GM19467 (cell line): ENCODE measurements around the gene ATP5ME.

ENCODE experiments used
- ATAC-seq: cut with Tn5 transposase; IDR thresholded peaks from one replicate; pipeline ENCODE4 v1.9.1; 2021; ENCODE audit warnings: mild to moderate bottlenecking, moderate library complexity; ENCODE audit not compliant: unreplicated experiment

The ATP5ME gene

GRCh38 chr4:684623-685327 is 10.7 kb upstream of the ATP5ME start:
- ATAC-seq, result no peak

- no peak for ATAC-seq
These were observed 10.0 kb upstream of the ATP5ME start for GRCh38 chr4:683982-684622.

DNA sequence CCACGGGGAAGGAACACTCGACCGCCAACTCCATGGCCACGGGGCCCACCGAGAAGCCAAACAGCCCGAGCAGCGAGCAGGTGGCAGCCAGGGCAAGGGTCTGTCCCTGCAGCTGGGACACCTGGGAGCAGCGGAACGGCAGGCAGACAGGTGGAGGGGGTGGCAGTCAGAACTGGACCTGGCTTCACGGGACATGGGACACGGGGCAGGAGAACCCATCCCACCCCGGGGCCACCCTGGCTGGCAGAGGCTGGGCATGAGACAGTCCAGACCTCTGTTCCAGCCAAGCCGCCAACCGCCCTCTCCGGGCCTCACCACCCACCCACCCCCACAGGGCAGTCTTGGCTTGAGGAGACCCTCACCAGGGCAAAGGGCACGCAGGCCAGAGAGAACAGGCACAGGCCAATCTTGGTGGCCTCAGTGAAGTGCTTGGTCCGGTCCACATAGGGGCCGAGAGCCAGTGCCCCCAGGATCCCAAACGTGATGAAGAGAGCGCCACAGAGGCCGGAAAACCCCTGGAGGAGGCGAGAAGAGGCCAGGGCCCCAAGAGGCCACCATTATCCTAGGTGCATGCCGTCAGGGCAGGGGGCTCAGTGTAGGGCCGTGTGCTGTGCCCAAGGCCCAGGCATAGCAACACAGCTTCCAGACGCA is 9.3 kb upstream of the ATP5ME start:
- ATAC-seq, result no peak

DNA sequence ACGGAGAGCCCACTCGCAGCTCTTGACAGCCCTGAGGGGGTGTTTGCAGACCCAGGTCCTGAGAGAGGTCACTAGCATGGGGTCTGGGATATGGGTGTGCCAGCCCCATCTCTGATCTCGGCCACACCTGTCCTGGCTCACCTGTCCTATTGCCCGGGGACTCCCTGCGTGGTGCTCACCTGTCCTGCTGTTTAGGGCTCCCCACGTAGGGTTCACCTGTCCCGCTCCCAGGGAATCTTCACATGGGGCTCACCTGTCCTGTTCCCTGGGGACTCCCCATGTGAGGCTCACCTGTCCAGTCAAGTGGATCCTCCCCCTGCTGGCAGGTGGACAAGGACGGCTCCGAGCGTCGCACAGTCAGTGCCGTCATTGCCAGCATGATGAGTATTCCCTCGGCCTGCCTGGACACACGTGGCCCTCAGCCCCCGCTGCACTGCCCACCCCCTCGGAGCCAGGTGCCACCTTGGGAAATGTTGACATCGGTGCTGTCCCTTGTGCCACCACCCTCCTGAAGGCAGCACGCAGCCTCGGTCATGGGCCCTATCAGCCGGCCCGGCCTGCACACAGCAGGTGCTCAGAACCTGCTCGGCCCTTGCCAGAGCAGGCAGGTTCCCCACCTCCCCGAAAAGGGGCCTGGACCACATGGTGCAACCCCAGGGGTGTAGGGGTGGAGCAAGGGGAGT is 8.6 kb upstream of the ATP5ME start:
- ATAC-seq, result no peak

DNA sequence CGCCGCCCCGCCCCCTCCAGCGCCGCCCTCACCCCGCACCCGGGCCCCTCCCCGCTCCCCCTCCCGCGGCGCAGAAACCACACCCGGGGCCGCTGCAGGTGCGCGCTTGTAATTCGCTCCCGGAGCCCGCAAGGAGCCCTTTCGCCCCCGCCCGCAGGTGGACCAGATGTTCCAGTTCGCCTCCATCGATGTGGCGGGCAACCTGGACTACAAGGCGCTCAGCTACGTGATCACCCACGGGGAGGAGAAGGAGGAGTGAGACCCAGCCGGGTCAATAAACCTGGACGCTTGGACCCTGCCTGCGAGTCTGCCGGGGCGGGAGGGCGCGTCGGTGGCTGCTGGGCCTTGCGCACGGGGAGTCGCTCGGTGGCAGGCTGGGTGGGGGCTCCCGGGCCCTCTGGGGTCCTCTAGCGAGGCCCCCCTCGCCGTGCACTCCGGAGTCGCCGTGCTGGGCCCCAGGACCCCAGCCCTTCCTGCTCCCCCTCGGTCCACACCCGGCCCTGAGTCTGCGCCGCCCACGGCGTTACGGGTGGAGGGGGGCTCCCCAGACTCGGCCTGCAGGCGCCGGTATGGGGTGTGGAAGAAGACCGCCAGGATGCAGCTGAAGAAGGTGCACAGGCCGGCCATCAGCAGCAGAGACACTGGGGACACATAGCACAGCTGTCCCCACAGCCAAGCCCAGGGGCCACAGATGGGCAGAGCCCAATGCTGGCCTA is 7.8 kb upstream of the ATP5ME start:
- ATAC-seq, result no peak

DNA sequence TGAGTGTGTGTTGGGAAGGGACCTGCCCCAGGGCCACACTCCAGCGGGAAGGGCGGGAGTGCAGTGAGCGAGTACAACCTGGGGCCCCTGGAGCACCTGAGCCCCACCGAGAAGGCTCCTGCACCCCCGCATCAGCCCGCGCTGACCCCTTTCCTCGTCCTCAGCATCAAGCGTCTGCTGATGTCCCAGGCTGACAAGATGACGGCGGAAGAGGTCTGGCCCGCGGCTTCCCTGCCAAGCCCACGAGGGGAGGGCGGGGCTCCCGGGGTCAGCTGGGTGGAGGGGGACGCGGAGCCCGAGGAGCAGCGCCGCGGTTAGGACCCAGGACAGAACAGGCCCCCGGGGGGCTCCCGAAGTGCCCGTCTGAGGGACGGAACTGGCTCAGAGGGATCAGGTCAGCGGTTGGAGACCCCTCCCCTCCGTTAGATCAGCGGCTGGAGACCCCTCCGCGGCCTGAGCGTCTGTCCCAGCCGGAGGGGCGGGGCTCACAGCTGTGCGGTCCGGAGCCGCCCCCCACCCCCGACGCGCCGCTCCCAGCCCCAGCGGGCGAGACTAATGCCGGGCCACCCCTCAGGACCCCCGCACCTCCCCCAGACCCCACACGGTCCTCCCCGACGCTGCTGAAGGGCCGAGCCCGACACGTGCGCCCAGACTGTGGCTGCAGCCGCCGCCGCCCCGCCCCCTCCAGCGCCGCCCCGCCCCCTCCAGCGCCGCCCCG is 7.0 kb upstream of the ATP5ME start:
- ATAC-seq, result no peak

- no peak for ATAC-seq
These were observed 6.5 kb upstream of the ATP5ME start for GRCh38 chr4:680551-680927.

DNA sequence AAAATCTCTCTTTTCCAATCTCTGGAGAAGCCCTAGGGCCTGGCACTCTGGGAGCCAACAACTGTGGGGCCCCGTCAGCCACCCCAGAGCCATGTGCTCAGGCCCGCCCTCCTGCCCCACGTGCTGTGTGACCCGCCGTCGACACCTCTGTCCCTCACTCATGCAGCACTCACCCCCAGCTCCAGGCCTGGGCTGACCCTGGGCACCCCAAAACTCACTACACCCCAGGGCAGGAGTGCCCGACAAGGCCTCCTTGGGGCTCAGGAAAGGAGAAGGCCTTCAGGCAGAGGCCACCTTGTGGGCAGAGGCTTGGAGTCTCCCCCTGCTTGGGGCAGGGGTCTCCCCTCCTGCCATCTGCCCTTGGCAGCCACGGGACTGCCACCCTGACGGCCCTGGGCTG is 6.0 kb upstream of the ATP5ME start:
- no peak for ATAC-seq

DNA sequence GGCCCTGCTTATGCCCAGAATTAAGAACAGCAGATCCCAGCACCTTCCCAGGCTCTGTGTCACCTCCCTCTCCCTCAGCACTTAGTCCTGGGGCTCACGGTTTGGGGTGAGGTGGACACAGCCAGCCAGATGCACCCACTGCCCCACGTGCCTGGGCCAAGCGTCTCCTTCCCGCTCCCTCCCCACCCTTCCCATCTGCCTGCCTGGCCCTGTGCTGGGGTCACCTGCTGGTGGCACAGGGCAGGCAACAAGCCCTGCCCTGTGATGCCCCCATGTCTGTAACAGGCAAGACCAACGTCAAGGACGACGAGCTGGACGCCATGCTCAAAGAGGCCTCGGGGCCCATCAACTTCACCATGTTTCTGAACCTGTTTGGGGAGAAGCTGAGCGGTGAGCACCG is 5.6 kb upstream of the ATP5ME start:
- no peak for ATAC-seq

- no peak for ATAC-seq
These were observed 5.0 kb upstream of the ATP5ME start for GRCh38 chr4:679104-679481.

- no peak for ATAC-seq
These were observed 4.4 kb upstream of the ATP5ME start for GRCh38 chr4:678331-679103.

- ATAC-seq, result no peak
These were observed 3.6 kb upstream of the ATP5ME start for GRCh38 chr4:677431-678293.

- ATAC-seq, result no peak
These were observed 2.8 kb upstream of the ATP5ME start for GRCh38 chr4:676871-677235.

GRCh38 chr4:675980-676870 is 2.1 kb upstream of the ATP5ME start:
- ATAC-seq, result no peak

- no peak for ATAC-seq
These were observed 1.2 kb upstream of the ATP5ME start for GRCh38 chr4:675036-675882.

- no peak for ATAC-seq
These were observed 556 bp downstream of the ATP5ME start for GRCh38 chr4:673349-674091.
